Stomach smooth muscle (tissue), 2 donors: ENCODE data around the gene CATSPERZ.

ENCODE experiments used
- H3K27ac ChIP-seq: one replicate; pipeline ENCODE4 v1.7.0; 2013; ENCODE audit warnings: mild to moderate bottlenecking, low read length, inconsistent platforms
- H3K27me3 ChIP-seq, 2 donors: one replicate each; pipeline ENCODE4 v1.7.0; 2013; ENCODE audit warnings: low read length in 2 of 2; ENCODE audit not compliant: insufficient read depth in 2 of 2, control insufficient read depth in 1 of 2
- H3K36me3 ChIP-seq, 2 donors: one replicate each; pipeline ENCODE4 v1.7.0; 2013; ENCODE audit warnings: low read length in 2 of 2; ENCODE audit not compliant: control insufficient read depth in 2 of 2, insufficient read depth in 2 of 2
- H3K4me1 ChIP-seq: one replicate; pipeline ENCODE4 v1.7.0; 2013; ENCODE audit warnings: low read length; ENCODE audit not compliant: control insufficient read depth, insufficient read depth
- H3K4me3 ChIP-seq, 2 donors: one replicate each; pipeline ENCODE4 v1.7.0; 2013; ENCODE audit warnings: low read length in 2 of 2
- H3K9ac ChIP-seq, 2 donors: one replicate each; pipeline ENCODE4 v1.7.0; 2013; ENCODE audit warnings: low read length in 2 of 2, mild to moderate bottlenecking in 1 of 2
- H3K9me3 ChIP-seq, 2 donors: one replicate each; pipeline ENCODE4 v1.7.0; 2013; ENCODE audit warnings: low read length in 2 of 2; ENCODE audit not compliant: control insufficient read depth in 2 of 2
- donor health status: healthy.
- donor health status: Pancreatic carcinoma.

Gene CATSPERZ

DNA sequence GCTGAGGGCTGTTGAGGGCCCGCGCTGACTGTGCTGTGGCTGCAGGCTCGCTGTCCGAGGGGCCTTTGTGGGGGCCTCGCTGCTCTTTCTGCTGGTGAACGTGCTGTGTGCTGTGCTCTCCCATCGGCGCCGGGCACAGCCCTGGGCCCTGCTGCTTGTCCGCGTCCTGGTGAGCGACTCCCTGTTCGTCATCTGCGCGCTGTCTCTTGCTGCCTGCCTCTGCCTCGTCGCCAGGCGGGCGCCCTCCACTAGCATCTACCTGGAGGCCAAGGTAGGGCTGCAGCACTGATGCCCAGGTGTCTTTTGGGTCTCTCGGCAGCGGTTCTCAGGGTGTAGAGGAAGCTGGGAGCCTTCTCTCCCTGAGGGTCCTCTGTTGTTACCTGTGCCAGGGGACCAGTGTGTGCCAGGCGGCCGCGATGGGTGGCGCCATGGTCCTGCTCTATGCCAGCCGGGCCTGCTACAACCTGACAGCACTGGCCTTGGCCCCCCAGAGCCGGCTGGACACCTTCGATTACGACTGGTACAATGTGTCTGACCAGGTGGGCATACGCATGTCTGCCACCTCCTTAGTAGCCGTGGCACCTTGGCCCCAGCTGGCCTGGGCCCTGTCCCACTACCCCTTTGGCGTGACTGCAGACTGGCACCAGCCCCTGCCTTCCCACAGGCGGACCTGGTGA is 12.3 kb upstream of the CATSPERZ start:
- Histone ChIP-seq H3K36me3 (peaks cover 2 to 4% of the 10 kb centered on the region in 2 donors), H3K27me3 (peaks cover 17 to 27% of the 10 kb centered on the region in 2 donors), H3K4me3 (no peak overlapping the region), H3K27ac (no peak overlapping the region), H3K9me3 (no peaks in the 10 kb centered on the region), H3K9ac (no peak overlapping the region), H3K4me1 (peaks cover 37% of the 10 kb centered on the region)

DNA sequence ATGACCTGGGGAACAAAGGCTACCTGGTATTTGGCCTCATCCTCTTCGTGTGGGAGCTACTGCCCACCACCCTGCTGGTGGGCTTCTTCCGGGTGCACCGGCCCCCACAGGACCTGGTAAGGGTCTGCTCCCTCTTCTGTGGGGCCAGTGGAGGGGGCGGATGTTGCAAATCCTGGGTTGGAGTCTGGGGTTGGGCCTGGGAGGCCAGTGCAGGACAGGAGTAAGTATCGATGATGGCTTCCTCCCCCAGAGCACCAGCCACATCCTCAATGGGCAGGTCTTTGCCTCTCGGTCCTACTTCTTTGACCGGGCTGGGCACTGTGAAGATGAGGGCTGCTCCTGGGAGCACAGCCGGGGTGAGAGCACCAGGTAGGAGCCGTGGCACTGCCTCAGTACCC is 11.8 kb upstream of the CATSPERZ start:
- H3K27ac ChIP-seq = no peak overlapping the region
- H3K9ac ChIP-seq = no peak overlapping the region
- H3K36me3 ChIP-seq = no peaks in the 10 kb centered on the region
- H3K9me3 ChIP-seq = no peaks in the 10 kb centered on the region
- H3K4me1 ChIP-seq = peaks cover 32% of the 10 kb centered on the region
- peaks cover 21 to 32% of the 10 kb centered on the region in 2 donors for H3K27me3 ChIP-seq
- H3K4me3 ChIP-seq = no peak overlapping the region

- Histone ChIP-seq H3K9ac (no peak overlapping the region), H3K4me1 (peaks cover 25% of the 10 kb centered on the region), H3K27ac (no peak overlapping the region), H3K9me3 (no peaks in the 10 kb centered on the region), H3K27me3 (peaks cover 26 to 35% of the 10 kb centered on the region in 2 donors), H3K36me3 (no peaks in the 10 kb centered on the region), H3K4me3 (no peak overlapping the region)
These were observed 11.1 kb upstream of the CATSPERZ start for GRCh38 chr11:64289002-64289564.

GRCh38 chr11:64290352-64291261 is 9.6 kb upstream of the CATSPERZ start:
- H3K27ac ChIP-seq = no peak overlapping the region
- H3K9ac ChIP-seq = no peak overlapping the region
- H3K4me3 ChIP-seq = no peak overlapping the region
- no peaks in the 10 kb centered on the region for H3K9me3 ChIP-seq
- H3K4me1 ChIP-seq = peaks cover 22% of the 10 kb centered on the region
- H3K27me3 ChIP-seq = peaks cover 33 to 42% of the 10 kb centered on the region in 2 donors
- no peaks in the 10 kb centered on the region for H3K36me3 ChIP-seq

DNA sequence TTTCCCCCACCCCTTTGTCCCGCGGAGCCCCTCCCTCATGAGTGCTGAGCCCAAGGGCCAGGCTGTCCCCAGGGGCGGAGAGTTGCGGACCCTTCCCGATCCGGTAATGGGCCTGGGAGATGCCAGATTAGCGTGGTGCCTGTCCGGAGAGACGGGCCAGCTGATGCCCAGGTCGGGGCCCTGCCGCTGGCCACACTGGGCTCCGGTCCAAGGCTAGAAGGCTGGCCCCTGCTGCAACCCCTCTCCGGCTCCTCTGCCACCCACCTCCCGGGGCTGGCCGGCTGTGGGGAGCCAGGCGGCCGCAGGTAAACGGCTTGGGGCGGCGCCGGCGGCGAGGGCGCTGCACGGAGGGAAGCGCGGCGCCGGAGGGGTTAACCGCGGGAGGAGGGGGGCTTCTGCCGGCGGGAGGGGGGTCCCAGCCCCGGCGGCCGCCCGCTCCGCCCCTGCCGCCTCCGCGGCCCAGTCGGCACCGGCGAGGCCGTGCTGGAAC is 8.9 kb upstream of the CATSPERZ start, which contains the start of gene KCNK4:
Gene KCNK4 (plus strand): TSS at position 41 of the 490 bp plus-strand sequence. CDS start 1,717 bp downstream, outside the sequence.
- H3K36me3 ChIP-seq = no peaks in the 10 kb centered on the region
- no peak within 1 kb of the TSS for H3K9ac ChIP-seq
- peak within 1 kb of the TSS; percentile 31 to 62 for H3K4me3 ChIP-seq
- peaks cover 38 to 49% of the 10 kb centered on the region in 2 donors for H3K27me3 ChIP-seq
- no peak within 1 kb of the TSS for H3K27ac ChIP-seq
- no peaks in the 10 kb centered on the region for H3K9me3 ChIP-seq
- H3K4me1 ChIP-seq = peaks cover 17% of the 10 kb centered on the region

- H3K27me3 ChIP-seq = peaks cover 44 to 55% of the 10 kb centered on the region in 2 donors
- no peak overlapping the region for H3K27ac ChIP-seq
- H3K36me3 ChIP-seq = no peaks in the 10 kb centered on the region
- H3K4me1 ChIP-seq = peaks cover 15% of the 10 kb centered on the region
- H3K4me3 ChIP-seq = peak overlapping the region; percentile 31 to 62
- H3K9ac ChIP-seq = no peak overlapping the region
- no peaks in the 10 kb centered on the region for H3K9me3 ChIP-seq
These were observed 8.3 kb upstream of the CATSPERZ start for GRCh38 chr11:64291752-64292459.

DNA sequence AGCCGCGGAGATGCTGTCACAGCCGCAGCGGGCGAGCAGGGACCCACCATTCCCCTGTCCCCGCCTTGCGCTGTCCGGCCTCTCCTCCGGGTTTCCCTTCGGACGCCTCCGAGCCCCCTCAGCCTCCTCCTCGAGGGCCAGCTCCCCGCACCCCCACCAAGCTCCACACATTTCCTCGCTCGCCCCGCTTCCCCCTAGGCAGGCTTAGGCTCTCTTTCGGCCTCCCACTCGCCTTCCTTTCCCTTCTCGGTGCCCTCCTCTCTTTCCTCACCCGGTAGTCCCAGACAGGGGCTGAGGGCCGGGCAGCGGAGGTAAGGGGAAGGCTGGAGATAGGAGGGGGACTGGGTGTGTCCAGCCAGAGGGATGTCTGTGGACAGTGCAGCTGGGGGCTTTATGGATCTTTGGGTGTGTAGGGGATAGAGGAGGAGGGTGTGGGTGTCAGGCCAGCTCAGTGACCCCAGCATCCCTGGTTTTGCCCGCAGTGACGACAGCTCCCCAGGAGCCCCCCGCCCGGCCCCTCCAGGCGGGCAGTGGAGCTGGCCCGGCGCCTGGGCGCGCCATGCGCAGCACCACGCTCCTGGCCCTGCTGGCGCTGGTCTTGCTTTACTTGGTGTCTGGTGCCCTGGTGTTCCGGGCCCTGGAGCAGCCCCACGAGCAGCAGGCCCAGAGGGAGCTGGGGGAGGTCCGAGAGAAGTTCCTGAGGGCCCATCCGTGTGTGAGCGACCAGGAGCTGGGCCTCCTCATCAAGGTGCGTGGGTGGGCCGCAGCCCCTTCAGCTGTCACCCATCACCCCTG is 7.5 kb upstream of the CATSPERZ start:
- H3K27ac ChIP-seq = no peak overlapping the region
- H3K27me3 ChIP-seq = peaks cover 52 to 63% of the 10 kb centered on the region in 2 donors
- no peak overlapping the region for H3K9ac ChIP-seq

DNA sequence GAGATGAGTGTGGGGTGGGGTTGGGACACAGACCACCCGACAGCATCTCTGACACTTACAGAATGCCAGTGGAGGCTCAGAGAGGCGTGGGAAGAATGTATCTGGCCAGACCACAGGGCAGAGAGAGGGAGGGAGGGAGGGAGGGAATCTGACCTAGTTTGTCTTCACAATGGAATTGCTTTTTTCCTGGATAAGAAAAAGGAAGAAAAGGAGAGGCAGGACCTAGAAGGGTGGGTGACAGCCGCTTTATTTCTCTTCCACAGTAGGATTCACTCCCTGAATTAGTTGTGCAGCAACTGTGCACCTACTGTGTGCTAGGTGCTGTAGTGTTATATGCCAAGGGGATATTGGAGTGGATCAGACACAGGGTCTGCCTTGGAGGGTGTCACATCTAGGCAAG is 5.4 kb upstream of the CATSPERZ start:
- Histone ChIP-seq H3K27ac (no peak overlapping the region), H3K9me3 (no peaks in the 10 kb centered on the region), H3K27me3 (peaks cover 63 to 84% of the 10 kb centered on the region in 2 donors), H3K4me3 (no peak overlapping the region), H3K36me3 (no peaks in the 10 kb centered on the region), H3K9ac (no peak overlapping the region), H3K4me1 (peaks cover 24% of the 10 kb centered on the region)

More for the DNA sequence above, 7.5 kb upstream of the CATSPERZ start:
- Histone ChIP-seq H3K4me3 (peak overlapping the region in 1 of 2 donors; percentile 22), H3K36me3 (no peaks in the 10 kb centered on the region), H3K9me3 (no peaks in the 10 kb centered on the region), H3K4me1 (peaks cover 15% of the 10 kb centered on the region)

DNA sequence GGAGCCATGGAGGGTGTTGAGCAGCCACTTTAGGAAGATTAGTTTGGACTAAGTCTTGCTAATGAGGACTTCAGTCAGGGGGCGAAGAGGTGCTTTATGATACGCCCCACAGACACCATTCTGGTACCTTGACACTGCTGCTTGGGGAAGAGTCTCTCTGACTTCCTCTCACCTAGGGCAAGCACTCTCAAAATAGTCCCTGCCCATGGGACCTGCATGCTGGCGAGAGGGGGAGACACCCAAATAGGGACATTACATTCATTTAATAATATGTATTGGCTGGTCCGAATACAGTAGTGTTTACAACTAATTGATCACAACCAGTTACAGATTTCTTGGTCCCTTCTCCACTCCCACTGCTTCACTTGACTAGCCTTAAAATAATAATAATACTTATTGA is 4.4 kb upstream of the CATSPERZ start:
- Histone ChIP-seq H3K27ac (no peak overlapping the region), H3K9ac (no peak overlapping the region), H3K4me1 (peaks cover 34% of the 10 kb centered on the region), H3K36me3 (no peaks in the 10 kb centered on the region), H3K27me3 (peaks cover 65 to 88% of the 10 kb centered on the region in 2 donors), H3K4me3 (no peak overlapping the region), H3K9me3 (no peaks in the 10 kb centered on the region)
